Activated gamma-delta T cell (primary cell): ENCODE data around the gene NLK.
"Not testable (repeated sequence)": the region's sequence is repeated elsewhere in the genome, so short reads cannot be mapped to it uniquely, and the experiment has no call there.

ENCODE experiments used
- DNase-seq: peaks from one replicate; lab custom pipeline; 2025; lab: John Stamatoyannopoulos, UW

NLK gene

DNA sequence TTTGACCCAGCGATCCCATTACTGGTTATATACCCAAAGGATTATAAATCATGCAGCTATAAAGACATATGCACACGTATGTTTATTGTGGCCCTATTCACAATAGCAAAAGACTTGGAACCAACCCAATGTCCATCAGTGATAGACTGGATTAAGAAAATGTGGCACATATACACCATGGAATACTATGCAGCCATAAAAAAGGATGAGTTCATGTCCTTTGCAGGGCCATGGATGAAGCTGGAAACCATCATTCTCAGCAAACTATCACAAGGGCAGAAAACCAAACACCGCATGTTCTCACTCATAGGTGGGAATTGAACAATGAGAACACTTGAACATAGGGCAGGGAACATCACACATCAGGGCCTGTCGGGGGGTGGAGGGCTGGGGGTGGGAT lies 112.9 kb downstream of the NLK start:
- not testable (repeated sequence) for DNase-seq

GRCh38 chr17:28159004-28159403 lies 116.5 kb downstream of the NLK start:
- DNase-seq, result no peak

- no peak for DNase-seq
Measured at GRCh38 chr17:28159924-28160323, 117.4 kb downstream of the NLK start.

- DNase-seq, result no peak
Measured at GRCh38 chr17:28160610-28161009, 118.1 kb downstream of the NLK start.

DNA sequence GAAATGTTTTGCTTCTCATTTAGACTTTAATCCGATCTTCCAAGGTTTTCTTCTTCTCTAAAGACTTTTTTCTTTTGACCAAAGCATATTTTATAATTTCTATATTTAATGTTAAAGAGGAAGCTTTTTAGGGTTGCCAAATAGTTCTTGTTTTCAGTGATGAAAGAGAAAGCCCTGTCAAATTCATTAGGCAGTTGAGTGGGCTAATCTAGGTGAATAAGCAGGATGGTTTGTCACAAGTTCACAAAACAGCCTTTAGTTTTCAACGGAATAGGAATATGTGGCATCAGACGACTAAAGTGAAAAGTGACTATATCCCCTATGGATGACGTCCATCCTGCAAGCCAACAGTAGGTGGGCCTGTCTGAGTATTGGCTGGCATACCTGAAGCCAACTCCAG lies 118.8 kb downstream of the NLK start:
- DNase-seq, result no peak

GRCh38 chr17:28166478-28166877 lies 124.0 kb downstream of the NLK start:
- DNase-seq, result no peak

GRCh38 chr17:28169621-28170349 lies 127.3 kb downstream of the NLK start:
- DNase-seq, result no peak

DNA sequence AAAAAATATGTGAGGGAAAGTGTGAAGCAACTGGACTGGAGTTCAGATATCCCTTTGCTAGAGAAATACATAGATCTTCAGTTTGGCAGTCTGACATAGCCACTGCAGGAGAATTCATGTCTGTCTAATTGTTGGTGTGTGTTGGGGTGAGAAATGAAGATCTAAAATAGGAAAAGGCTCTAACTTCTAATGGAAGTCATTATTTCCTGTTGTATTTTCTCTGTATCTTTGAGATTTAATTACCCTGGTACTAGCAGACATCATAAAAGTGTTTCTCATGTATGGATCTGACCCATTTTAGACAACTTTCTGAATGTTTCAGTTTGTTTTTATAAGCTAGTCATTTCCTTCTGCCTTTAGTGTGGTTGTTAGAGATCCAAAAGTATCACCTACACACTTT lies 128.3 kb downstream of the NLK start:
- no peak for DNase-seq

- DNase-seq, result no peak
Measured at GRCh38 chr17:28173031-28173561, 130.6 kb downstream of the NLK start.

GRCh38 chr17:28173801-28174200 lies 131.3 kb downstream of the NLK start:
- no peak for DNase-seq

DNA sequence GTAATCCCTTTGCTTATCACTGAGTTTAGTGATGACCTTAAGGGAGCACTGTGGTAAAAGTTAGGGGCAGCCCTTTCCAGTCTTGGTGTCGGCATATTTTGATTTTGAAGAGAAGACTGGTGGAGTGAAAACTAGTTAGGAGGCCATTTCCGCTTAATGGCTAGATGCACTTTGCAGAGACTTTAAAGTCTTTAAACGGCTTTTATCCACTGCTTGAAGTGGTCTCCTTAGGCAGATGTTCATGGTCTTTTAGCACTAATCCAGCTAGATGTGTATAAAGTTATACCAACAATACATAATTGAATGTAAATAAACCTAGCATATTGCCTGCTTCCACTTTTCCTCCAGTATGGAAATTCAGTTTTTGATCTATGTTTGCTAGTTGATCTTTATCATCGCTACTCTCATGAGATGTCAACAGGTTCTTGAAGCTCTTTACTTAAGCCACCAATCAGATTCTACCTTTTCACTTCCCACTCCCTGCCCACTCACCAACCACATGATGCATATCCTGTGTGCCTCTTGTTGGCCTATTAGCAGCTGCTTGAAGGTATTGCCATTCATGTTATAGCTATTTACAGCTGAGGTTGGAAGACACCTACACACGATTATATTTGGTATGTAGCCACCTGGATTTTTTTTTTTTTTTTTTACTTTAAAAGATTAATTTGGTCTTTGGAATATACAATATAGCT lies 132.0 kb downstream of the NLK start:
- DNase-seq, result no peak

- DNase-seq, result no peak
Measured at GRCh38 chr17:28177351-28177750, 134.9 kb downstream of the NLK start.

- no peak for DNase-seq
Measured at GRCh38 chr17:28178800-28179199, 136.3 kb downstream of the NLK start.

- no peak for DNase-seq
Measured at GRCh38 chr17:28180449-28180848, 138.0 kb downstream of the NLK start.

- no peak for DNase-seq
Measured at GRCh38 chr17:28181568-28181967, 139.1 kb downstream of the NLK start.

DNA sequence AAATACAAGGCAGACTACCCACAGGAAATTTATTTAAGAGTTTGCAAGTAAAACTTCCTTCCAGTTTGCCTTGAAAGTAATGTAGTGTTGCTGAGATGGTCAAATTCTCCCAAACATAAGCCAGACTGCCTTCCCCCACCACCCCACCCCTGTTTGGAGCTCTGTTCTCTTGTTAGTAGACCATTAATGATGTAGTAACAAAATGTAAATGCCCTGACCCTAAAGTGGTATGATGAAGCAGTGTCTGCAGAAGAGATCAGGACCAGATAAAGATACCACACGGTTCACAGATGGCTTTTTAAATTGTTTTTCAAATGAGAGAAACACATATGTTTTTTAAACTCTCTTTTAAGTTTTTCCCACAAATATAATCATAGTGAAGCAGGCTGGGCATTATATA lies 140.1 kb downstream of the NLK start:
- no peak for DNase-seq

DNA sequence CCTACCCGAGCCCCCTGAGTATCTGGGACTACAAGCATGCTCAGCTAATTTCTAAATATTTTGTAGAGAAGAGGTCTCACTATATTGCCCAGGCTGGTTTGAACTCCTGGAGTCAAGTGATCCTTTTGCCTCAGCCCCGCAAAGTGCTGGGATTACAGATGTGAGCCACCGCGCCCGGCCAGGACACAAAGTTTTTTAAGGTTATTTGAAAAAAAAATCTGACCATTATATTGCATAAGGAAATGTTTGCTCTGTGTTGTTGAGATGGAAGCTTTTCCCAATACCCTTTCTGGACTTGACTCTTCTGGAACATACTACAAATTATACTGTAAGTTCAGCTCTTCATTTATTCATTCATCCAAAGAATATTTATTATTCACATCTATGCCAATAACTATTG lies 143.2 kb downstream of the NLK start:
- no peak for DNase-seq

GRCh38 chr17:28186472-28186871 lies 144.0 kb downstream of the NLK start:
- DNase-seq, result not testable (repeated sequence)

DNA sequence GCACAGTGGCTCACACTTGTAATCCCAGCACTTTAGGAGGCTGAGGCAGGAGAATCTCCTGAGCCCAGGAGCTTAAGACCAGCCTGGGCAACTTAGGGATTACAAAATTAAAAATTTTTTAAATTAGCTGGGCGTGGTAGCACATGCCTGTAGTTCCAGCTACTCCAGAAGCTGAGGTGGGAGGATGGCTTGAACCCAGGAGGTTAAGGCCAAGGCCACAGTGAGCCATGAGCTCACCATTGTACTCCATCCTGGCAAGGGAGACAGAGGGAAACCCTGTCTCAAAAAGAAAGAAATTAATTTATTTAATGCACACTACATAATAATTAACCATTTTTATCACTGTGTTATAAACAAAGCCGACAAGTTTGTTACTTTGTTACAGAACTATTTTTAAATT lies 145.5 kb downstream of the NLK start:
- DNase-seq, result no peak

DNA sequence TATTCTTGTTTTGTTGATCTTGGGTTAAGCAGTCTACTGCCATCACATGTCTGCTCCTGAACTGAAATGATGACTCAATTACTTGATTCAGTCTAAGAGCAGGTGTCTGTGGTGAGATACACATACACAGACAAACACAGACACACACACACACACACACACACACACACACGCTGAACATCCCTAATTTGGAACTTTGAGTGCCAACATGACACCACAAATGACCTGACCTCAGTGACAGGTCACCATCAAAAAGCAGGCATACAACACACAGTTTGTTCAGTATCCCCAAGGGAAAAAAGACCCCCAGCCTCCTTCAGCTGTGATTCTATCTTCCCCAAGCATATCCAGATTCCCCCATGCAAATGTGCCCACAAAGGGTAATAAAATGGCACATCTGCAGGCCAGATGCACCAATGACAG lies 146.4 kb downstream of the NLK start:
- no peak for DNase-seq

DNA sequence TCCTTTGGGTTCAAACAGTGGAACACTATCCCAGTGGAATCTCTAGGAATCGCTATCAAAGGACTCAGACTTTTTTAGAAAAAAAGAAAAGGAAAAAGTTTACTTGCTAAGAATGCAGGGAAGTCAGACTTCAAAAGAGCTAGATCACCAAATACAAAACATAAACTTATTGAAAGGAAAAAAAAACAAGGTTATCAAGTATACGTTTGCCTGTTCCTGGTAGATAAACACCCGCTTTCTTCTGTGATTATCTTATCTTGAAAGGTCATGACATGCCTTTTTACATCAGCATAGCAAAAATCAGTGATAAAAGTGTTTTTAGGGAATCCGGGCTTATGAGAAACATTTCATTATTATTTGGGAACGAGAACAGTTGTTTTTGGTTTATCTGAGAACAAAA lies 147.2 kb downstream of the NLK start:
- DNase-seq, result no peak

DNA sequence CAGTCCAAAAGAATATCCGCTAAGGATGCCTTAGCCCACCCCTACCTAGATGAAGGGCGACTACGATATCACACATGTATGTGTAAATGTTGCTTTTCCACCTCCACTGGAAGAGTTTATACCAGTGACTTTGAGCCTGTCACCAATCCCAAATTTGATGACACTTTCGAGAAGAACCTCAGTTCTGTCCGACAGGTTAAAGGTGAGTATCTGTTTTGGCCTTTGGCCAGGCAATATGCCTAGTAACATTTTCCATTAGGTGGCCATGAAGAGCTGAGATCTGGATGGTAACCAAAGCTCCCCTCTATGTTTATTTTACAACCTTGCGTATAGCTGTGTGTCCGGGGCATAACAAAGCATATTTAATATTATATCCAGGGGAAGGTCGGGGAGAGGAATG lies 148.5 kb downstream of the NLK start:
- no peak for DNase-seq

DNA sequence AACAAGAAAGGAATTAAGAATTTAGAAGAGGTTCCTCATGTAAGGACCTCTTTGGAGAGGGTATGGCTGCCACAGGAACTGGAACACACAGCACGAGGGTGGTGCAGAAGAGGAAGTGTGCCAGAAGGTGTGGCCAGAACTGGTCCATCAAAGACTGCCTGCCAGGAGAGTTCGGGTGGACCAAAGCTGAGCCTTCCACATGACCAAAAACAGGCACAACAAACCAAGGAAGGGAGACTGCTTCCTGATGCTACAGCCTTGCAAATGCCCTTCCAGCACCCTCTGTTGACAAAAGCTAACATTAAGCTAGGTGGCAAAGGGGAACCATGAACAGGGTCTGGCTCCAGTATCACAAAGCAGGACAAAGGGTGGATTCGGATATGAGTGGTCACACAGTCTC lies 150.8 kb downstream of the NLK start:
- no peak for DNase-seq
